SH-SY5Y (cell line): ENCODE measurements around the gene ADCY9.

Source experiments
- GATA2 ChIP-seq: IDR thresholded peaks from 2 replicates; pipeline ENCODE4 v1.6.1; 2011; ENCODE audit warnings: mild to moderate bottlenecking, low read depth, low read length
- GATA3 ChIP-seq: IDR thresholded peaks from 2 replicates; pipeline ENCODE4 v1.6.1; 2011; ENCODE audit warnings: low read depth, mild to moderate bottlenecking, low read length, moderate library complexity

DNA sequence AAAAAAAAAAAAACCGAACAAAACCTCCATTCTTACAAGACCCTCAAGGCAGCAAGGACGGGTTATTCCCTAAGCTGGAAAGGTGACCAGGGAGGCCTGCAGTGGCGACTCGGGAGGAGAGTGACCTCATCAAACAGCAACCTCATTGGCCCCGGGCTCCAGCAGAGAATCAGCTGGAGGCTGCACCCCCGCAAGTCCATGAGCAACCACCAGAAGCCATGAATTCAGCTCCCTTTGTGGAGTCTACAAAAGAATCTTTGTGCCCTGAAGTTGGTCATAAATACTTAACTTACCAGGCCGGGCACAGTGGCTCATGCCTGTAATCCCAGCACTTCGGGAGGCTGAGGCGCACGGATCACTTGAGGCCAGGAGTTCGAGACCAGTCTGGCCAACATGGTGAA is 154.8 kb downstream of the ADCY9 start:
- TF ChIP-seq GATA2 (no peak), GATA3 (no peak)
